GM19468 (cell line): Measurements from ENCODE around the gene GUCA2A.

Experiments used
- ATAC-seq: cut with Tn5 transposase; IDR thresholded peaks from one replicate; pipeline ENCODE4 v1.9.1; 2021; ENCODE audit warnings: mild to moderate bottlenecking, moderate library complexity, moderate number of reproducible peaks; ENCODE audit not compliant: unreplicated experiment; ENCODE audit errors: extremely low read depth

GUCA2A gene

GRCh38 chr1:42137766-42138165, 26.8 kb downstream of the GUCA2A start:
- ATAC-seq: no peak

DNA sequence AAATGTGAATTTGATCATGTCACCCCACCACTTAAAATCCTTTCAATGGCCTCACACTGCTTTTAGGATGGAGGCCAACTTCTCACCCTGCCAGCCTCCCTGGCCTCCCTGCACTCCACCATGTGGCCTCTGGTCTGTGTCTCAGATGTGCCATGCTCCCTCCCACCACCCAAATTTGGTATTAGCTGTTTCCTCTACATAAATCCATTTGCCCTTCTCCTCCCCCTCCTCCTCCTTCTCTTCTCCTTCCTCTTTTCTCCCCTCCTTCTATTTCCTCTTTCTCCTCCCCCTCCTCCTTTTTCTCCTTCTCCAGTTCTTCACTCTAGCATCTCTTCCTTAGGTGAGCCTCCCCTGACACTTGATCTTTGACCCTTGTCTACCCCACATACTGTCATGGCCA, 28.1 kb downstream of the GUCA2A start:
- no peak for ATAC-seq

DNA sequence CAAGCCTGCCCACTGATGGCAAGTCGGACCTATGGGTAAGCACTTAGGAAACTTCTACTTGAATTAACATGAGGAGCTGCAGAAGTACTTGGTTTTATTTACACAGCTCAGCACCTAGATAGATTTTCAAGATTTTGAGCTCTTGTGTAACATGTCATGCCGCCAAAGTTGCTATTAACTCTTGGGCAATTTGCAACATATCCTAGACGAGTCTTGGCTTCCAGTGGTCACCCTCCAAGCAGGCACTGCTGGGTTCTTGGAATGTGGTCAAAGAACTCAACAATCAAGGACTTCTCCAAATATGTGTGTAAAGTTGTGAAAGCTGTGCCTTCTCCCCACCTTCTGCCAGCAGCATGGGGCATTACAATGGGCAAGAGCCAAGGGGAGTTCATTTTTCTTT, 29.1 kb downstream of the GUCA2A start:
- ATAC-seq: no peak

DNA sequence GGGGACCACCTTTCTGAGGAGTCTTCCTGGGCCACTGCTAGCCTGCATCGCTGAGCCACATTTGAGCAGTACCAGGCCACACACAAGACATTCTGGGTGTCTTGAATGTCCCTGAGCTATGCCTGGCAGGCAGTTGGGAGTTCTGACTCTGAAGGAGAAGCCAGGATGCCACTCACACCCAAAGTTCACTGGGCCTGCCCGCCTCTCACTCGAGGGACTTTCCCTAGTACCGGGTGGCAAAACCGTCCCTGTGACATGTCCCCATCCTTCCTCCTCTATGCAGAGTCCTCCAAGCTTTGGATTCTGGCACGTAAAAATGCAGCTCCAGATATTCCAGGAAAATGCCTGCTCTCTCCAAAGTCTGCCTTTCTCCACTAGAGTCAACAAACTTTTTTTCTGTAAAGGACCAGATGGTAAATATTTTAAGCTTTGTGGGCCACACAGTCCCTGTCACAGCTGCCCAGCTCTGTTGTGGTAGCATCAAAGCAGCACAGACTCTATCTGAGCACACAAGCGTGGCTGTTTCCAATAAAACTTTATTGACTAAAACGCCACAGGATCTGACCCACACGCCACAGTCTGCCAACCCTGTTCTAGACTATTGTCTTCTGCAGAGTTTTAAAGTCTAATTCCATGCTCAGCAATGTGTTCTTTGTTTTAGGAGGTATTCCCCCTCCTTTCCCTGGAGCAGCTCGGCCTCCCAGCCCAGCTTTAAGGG, 30.6 kb downstream of the GUCA2A start:
- no peak for ATAC-seq

DNA sequence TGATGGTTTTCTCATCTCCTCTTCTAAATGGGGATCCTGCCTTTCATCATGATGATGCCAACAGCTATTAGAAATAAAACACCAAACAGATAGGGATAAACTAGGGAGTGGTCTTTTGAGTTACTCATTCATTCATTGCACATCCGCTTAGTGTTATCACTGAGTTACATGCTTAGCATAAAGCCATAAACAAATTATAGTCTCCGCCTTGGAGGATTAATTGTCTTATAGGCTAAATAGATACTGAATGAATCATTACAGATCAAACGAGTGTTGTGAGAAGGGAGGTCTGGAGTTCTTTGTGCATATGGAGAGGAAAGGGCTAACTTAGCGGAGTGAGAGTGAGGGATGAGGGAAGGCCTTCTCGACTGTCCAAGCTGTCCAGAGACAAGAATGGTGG, 31.2 kb downstream of the GUCA2A start:
- ATAC-seq: no peak

DNA sequence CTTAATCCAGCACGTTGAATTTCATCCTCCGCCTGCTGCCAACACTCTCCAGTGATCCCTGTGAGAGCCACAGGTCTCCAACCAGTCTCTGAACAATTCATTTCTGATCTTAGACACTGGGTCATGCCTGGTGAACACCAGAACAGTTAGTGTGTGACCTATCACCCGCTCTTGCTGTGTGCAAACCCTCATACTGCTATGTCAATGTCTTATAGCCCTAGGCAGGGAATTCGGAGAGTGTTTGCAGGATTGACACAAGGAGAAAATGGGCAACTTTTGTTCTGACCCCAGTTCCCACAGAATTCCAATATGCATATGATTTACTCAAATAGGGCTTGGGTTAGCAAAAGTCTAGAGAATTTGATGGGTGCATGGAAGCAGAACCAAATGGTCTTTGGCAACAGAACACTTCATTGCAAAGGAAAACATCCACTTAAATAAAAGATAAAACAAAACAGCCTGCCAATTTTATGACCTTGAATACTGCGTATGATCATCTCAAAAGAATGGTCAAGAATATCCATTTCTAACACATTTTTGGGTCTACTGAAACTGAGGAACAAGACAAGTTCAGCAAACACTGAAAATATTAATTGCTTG, 34.4 kb downstream of the GUCA2A start:
- ATAC-seq: no peak

GRCh38 chr1:42128964-42129363, 35.6 kb downstream of the GUCA2A start:
- ATAC-seq: no peak

GRCh38 chr1:42128499-42128898, 36.0 kb downstream of the GUCA2A start:
- ATAC-seq: no peak

- no peak for ATAC-seq
Observed at GRCh38 chr1:42127767-42128166, 36.8 kb downstream of the GUCA2A start.

GRCh38 chr1:42125552-42125951, 39.0 kb downstream of the GUCA2A start:
- no peak for ATAC-seq

GRCh38 chr1:42122408-42122807, 42.1 kb downstream of the GUCA2A start:
- no peak for ATAC-seq

- no peak for ATAC-seq
Observed at GRCh38 chr1:42118125-42118524, 46.4 kb downstream of the GUCA2A start.

DNA sequence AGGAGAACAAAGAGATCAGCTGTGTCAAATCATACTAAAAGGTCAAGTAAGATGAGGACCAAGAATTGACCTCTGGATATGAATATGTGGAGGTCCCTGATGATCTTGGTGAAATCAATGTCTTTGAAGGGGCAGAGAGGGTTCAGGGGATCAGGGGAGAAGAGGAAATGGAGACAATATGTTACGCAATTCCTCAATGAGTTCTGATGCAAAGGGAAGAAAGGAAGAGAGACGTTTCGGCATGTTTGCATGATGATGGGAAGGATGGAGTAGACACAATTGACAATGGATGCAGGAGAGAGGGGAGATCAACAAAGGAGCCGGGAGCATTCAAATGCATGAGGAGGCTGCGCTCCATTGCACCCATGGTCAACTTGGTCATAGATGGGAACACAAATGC, 47.3 kb downstream of the GUCA2A start:
- ATAC-seq: no peak

DNA sequence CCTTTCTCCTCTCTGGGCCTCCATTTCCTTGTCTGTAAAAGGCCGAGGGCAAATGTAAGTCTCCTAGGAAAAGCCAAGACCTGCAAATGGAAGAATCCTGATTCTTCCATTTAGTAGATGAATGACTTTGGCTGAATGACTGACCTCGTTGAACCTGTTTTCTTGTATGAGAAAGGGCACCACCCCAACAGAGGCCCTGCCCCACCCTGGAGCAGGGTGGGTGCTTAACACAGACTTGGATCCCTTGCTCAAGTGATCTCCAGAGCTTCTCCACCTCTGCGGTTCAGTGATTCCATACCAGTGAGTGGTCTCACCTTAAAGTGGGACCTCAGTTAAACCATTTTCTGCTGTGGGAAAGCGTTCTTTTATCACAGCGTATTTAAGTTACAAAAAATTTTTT, 50.3 kb downstream of the GUCA2A start:
- no peak for ATAC-seq
